Liver (tissue), 3 donors: ENCODE data around the gene HCN2.
A peak's percentile ranks its signal among the peaks of the same experiment; 100 is the strongest.

Source experiments
- CTCF ChIP-seq: fragments of 150-350 bp; IDR thresholded peaks from 2 replicates; pipeline ENCODE4 v1.5.1; 2017; ENCODE audit warnings: improper control_type of control experiment, low read depth, low read length; ENCODE audit not compliant: missing input control
- EGR1 ChIP-seq, 2 donors: IDR thresholded peaks; 2 replicates each; pipeline ENCODE4 v1.6.1; 2016 to 2018; ENCODE audit warnings: antibody characterized with exemption in 2 of 2, low read depth in 2 of 2
- FOXA1 ChIP-seq: IDR thresholded peaks from 2 replicates; pipeline ENCODE4 v1.6.1; 2016; ENCODE audit warnings: antibody characterized with exemption
- GABPA ChIP-seq, 2 donors: IDR thresholded peaks in 1 of 2; conservative IDR thresholded peaks in 1 of 2; 2 replicates each; pipeline ENCODE4 v1.6.1; 2016; ENCODE audit warnings: antibody characterized with exemption in 2 of 2, mild to moderate bottlenecking in 1 of 2, moderate library complexity in 1 of 2
- HNF4A ChIP-seq, 2 donors: conservative IDR thresholded peaks; 2 replicates each; pipeline ENCODE4 v1.6.1; 2016; ENCODE audit warnings: antibody characterized with exemption in 2 of 2, mild to moderate bottlenecking in 2 of 2
- JUND ChIP-seq, 2 donors: IDR thresholded peaks; 2 replicates each; pipeline ENCODE4 v1.6.1; 2016; ENCODE audit warnings: antibody characterized with exemption in 2 of 2
- MAX ChIP-seq: IDR thresholded peaks from 2 replicates; pipeline ENCODE4 v1.6.1; 2016; ENCODE audit warnings: antibody characterized with exemption
- RAD21 ChIP-seq, 2 donors: IDR thresholded peaks; 2 replicates each; pipeline ENCODE4 v1.6.1; 2016; ENCODE audit warnings: antibody characterized with exemption in 2 of 2, mild to moderate bottlenecking in 2 of 2
- RXRA ChIP-seq, 2 donors: IDR thresholded peaks; 2 replicates each; pipeline ENCODE4 v1.6.1; 2017 to 2018; ENCODE audit warnings: antibody characterized with exemption in 2 of 2, mild to moderate bottlenecking in 1 of 2
- SP1 ChIP-seq: IDR thresholded peaks from 2 replicates; pipeline ENCODE4 v1.6.1; 2018; ENCODE audit warnings: antibody characterized with exemption, mild to moderate bottlenecking
- TAF1 ChIP-seq: conservative IDR thresholded peaks from 2 replicates; pipeline ENCODE4 v1.6.1; 2016; ENCODE audit warnings: antibody characterized with exemption, mild to moderate bottlenecking
- ZBTB33 ChIP-seq: IDR thresholded peaks from 2 replicates; pipeline ENCODE4 v1.6.1; 2016; ENCODE audit warnings: antibody characterized with exemption
- donor health status: healthy.
- donor health status: healthy.

- TF ChIP-seq RXRA (IDR thresholded peaks at IDR 0.05) = no peak
- TF ChIP-seq CTCF = no peak
- TF ChIP-seq GABPA (IDR thresholded peaks at IDR 0.05 in 1 of 2, conservative IDR thresholded peaks at IDR 0.05 in 1 of 2) = peak in 1 of 2 donors; percentile 78
- peak in 1 of 2 donors; percentile 12 for TF ChIP-seq RAD21 (IDR thresholded peaks at IDR 0.05)
- no peak for TF ChIP-seq ZBTB33
- no peak for TF ChIP-seq TAF1
- TF ChIP-seq MAX = no peak
- TF ChIP-seq HNF4A (conservative IDR thresholded peaks at IDR 0.05) = no peak
- TF ChIP-seq FOXA1 = no peak
- TF ChIP-seq SP1 = peak; percentile 55
- no peak for TF ChIP-seq JUND (IDR thresholded peaks at IDR 0.05)
- TF ChIP-seq EGR1 (IDR thresholded peaks at IDR 0.05; ENCODE audit: low read depth in 2 of 2) = peak in 1 of 2 donors; percentile 56
Measured at GRCh38 chr19:662962-663681, 73.4 kb downstream of the HCN2 start, which contains the start of gene RNF126.
